Vagina (tissue), 2 donors: Measurements from ENCODE around the gene YARS1.
A peak's percentile ranks its signal among the peaks of the same experiment; 100 is the strongest.

Experiments
- CTCF ChIP-seq, 3 experiments: fragments of 450-650 bp in 2 of 3; fragments of 200-600 bp in 1 of 3; sonication (generic) in 1 of 3; IDR thresholded peaks; one replicate each; pipeline ENCODE4 v1.5.1; 2017 to 2019; ENCODE audit warnings: antibody characterized with exemption in 3 of 3, mild to moderate bottlenecking in 2 of 3, moderate library complexity in 2 of 3
- POLR2A ChIP-seq, 2 donors: fragments of 450-650 bp; IDR thresholded peaks; one replicate each; pipeline ENCODE4 v1.6.1; 2017; ENCODE audit warnings: antibody characterized with exemption in 2 of 2, mild to moderate bottlenecking in 2 of 2, moderate library complexity in 2 of 2

- peak; percentile 68 to 78 (median 76) for TF ChIP-seq CTCF (IDR thresholded peaks at IDR 0.05)
- no peak for TF ChIP-seq POLR2A (IDR thresholded peaks at IDR 0.05)
Measured at GRCh38 chr1:32773018-32773763, 44.0 kb downstream of the YARS1 start.
